Muscle of back (tissue), 11 donors: ENCODE results near the gene TBC1D30. TPM values are rescaled to one million over a fixed set of nuclear protein-coding genes. Genes with fewer than 3 reads are reported as not detected.

Experiments used
- DNase-seq, 3 donors: peaks; one replicate each; pipeline versions ENCODE4 v3.0.0 to v3.0.0-alpha.2; 2013
- polyA plus RNA-seq, 10 donors: library from polyadenylated mRNA; unstranded; fragments of 120-200 nt; gene quantifications; one replicate each; pipeline ENCODE4 v1.2.1, GENCODE V29; 2013; ENCODE audit not compliant: insufficient read length in 10 of 10

The TBC1D30 gene
- polyA plus RNA-seq, 10 donors = 1.2 to 2.3 (median 1.6) TPM

DNA sequence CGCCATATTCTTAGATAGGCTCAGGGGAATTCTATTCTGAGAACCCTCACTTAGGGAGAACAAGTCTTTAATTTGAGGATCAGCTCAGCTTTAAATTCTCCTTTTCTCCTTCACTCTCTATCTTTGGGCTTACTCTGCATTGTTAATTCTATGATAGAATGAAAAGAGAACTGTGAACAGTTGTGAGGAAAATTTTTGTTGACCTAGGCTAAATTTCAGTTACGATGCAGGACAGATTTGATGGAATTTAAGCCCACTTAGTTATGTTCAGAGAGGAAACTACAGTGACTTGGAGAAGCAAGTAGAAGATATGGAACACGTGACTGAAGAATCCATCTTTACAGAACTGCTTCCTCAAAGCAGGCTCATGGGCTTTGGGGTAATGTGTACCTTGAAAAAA lies 82.7 kb downstream of the TBC1D30 start:
- DNase-seq = no peak

DNA sequence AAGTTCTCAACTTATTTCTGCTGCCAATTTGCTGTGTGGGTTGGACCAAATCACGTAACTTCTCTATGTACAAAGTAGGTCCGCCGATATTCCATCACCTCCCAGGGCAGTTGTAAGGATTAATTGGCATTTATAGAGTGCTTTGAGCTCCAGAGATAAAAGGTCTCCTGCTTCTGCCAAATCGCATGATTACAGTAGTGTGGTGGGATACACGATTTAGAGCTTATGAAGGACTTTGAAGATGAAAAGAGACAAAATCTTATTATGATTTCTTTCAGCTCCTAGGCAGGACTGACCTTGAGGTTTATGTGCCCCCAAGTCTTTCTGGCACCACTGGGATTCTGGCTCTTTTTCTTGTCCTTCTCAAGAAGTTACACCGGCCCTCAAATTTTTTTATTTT lies 84.7 kb downstream of the TBC1D30 start:
- DNase-seq = peak in 1 of 3 donors; percentile 27

DNA sequence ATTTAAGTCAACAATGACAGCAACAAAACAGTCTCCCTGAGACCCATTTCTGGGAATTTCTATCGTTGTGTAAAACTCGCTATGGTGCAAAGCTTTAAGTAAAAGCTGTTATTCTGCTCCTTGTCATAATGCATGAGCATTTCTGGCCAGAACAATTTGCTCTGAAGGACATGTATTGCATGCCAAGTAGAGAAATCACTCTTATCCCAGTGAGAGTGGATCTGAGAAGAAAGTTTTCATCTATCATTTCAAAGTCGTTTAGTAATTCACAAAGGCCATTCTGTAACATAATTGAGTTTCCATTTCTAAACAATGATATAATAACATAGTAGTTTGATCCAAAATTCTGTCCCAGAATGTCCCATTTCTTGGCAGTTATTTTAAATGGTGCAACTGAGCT lies 86.6 kb downstream of the TBC1D30 start:
- DNase-seq = peak; percentile 36 to 70 (median 41)

DNA sequence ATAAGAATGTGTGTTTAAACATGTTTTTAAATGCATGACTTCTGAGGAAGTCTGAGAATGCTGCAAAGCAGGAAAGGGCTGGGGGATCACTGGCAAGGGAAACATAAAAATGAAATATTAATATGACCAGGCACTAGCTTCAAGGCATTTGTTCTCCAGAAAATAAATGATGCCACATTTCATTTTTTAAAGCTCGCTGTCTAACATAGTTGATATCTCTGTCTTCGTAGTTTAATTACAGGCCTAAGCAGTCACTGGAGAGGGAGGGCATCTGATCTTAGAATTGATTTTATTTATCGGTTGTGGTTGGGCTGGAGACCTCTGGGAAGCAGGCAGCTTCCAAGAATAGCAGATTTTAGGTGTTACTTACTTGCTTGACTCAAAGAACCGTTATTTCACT lies 87.5 kb downstream of the TBC1D30 start:
- DNase-seq = peak in 1 of 3 donors; percentile 18

DNA sequence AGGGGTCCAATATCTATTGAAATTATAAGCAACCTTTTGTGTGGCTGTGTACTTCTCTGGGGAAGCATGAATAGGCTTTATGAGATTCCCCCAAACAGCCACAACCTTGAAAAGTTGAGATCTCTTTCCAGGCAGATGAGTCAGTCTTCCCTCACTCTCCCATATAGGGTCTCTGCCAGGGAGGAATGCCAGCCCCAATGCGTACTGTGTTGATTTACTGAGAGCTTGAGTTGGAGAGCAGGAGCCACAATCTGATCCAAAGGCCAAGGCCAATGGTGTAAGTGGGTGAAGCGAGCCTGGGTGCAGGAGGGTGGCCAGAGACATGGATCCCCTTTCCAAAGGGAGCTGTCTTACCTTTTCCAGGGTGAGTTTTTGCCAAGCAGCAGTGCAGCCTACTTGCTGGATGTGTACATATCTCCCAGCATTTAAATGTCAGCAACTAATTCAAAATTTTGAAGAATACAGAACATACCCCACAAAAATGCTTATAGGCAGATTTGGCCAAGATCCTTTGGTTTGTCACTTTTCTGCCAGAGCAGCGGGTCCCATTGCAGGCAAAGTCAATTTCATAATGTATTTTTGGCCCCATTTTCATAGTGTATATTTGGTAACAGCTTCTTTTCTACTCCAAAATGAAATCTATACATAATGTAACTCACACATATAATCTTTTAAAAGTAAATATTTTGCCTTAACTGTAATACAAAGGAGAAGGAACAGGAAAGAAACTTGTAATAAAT lies 88.2 kb downstream of the TBC1D30 start:
- peak; percentile 34 to 71 (median 44) for DNase-seq

DNA sequence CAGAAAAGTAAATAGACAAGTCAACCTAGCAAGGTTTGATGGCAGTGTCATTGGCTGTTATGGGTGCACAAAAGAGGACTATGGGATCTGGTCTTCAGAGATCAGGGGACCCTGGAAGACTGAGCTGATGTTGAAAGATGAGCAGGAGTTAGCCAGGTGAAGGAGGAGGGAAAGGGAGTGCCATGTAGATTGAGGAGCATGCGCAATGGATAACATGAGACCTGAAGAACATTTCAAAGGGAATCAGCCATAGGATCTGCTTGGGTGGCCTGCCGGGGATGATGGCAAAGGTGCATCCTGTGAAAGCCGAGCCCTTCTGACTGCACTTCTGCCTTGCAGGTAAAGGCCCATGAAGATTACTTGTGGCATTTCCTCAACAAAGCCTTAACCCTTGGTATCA lies 90.8 kb downstream of the TBC1D30 start:
- no peak for DNase-seq

DNA sequence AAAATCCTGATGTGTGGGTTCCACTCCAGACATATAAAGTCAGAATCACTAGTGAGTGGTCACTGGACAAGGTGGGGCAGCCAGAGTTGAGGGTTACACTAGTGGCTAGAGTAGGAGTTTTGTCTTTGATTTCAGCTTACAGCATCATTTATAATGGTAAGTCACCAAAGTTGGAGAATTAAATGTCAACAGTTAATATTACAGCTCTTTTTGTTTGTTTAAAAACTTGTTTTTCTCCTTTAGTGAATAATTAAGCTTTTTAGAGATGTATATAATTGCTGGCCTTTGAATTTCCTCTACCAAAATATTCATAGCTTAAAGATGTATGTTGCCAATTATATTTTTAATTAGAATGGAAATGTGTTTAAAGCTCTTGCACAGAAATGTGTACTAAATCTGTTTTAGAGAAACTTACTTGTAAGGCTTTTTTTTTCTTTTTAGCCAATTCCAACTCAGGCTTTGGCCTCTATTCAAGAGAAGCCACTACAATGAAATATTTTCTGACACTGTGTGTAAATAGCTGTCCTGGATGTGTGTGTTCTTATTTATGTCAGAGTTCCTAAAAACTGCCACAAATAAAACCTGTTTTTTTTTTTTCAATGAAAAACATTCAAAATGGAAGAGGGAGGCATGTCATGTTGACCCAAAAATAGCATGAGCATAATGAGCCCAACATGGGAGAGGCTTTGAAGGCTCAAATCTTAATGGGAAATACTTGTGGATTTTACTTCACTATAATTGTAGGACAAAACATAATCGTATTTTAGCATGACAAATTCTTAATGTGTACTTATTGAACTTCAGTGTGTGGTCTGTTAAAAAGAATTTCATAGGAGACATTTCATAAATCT lies 92.2 kb downstream of the TBC1D30 start:
- DNase-seq = peak in 1 of 3 donors; percentile 7

DNA sequence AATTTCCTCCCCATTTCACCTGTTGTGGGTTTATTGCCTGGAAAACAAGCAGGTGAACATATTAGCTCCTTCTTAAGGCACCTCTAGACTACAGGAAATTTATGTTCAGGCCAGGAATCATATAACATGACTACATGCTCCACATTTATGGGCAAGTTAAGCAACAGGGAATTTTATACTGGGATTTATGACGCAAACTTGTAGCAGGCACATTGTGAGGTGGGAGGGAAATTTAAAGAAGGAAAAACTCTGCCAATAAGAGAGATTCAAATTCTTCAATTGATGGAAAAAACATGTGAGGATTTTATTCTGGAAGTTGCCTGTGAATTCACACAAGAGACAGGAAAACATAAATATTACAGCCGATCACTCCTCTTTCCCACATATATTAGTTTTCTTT lies 93.9 kb downstream of the TBC1D30 start:
- DNase-seq = peak in 2 of 3 donors; percentile 29 to 58

DNA sequence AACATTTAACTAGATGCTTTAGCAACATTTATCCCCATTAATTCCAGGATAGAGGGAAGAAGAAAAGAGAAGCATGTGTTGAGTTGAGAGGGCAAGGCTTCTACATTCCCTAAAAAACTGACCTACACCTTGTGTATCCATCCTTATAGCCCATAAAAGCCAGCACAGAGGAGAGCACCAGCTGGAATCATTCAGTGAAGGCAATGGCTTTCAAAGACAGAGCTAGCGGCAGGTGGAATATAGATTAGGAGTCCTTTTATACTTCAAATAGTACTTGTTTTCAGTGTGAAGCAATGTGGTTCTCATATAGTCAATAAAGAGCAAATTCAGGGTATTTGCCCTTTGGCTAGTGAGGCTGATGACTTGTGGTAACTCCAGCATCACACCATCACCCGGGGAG lies 94.4 kb downstream of the TBC1D30 start:
- DNase-seq = peak in 2 of 3 donors; percentile 17 to 59

DNA sequence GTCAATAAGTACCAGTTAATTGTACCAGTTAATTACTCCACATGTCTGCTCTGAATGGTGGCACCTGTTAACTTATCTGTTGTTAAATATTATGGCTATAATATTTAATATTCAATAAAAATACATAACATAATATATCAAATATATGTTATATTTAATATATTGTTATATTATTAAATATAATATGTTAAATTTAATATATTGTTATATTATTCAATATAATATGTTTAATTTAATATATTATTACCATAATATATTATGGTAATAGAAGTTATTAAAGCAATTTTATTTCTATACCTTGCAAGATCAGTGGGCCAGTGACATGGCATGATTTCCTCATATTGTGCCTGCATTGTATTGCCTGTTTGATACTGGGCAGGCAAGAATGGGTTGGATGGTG lies 98.4 kb downstream of the TBC1D30 start:
- DNase-seq = no peak

DNA sequence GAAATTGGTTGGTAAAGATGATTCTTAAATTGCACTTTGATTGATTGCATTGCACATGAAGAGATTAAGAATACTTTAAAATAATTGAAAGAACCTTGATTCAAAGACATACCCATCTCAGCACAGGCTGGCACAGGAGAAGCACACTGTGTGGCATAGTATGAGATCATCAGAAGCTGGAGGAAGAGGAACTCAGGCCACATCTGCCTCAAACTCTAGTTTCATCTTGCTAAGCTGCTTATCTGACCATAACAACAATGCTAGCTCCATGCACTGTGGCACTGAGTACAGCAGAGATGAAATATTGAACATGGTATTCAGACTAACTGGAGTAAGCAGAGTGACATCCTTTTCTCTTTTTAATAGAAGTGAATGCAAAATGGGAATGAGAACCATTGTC lies 99.1 kb downstream of the TBC1D30 start:
- no peak for DNase-seq

Other genes starting within 250 kb of the TBC1D30 start
- gene RASSF3, start 214.2 kb upstream of the TBC1D30 start, polyA plus RNA-seq = 10 to 100 TPM; 37.6 to 84.9 (median 53.5) TPM
- 10 to 100 TPM; 59.9 to 82.5 (median 77.0) TPM for gene GNS, start 65.2 kb upstream of the TBC1D30 start, polyA plus RNA-seq